ENCODE results near the gene CEP95. TPM values are rescaled to one million over a fixed set of nuclear protein-coding genes. Genes with fewer than 3 reads are reported as not detected.
A peak's percentile ranks its signal among the peaks of the same experiment; 100 is the strongest.

Gene CEP95
- total and polyA plus RNA-seq, 2 of the 13 experiments (the other 11 are each of a cell fraction or from before 2014, with no cell fraction given), result 65.9 to 68.8 TPM

DNA sequence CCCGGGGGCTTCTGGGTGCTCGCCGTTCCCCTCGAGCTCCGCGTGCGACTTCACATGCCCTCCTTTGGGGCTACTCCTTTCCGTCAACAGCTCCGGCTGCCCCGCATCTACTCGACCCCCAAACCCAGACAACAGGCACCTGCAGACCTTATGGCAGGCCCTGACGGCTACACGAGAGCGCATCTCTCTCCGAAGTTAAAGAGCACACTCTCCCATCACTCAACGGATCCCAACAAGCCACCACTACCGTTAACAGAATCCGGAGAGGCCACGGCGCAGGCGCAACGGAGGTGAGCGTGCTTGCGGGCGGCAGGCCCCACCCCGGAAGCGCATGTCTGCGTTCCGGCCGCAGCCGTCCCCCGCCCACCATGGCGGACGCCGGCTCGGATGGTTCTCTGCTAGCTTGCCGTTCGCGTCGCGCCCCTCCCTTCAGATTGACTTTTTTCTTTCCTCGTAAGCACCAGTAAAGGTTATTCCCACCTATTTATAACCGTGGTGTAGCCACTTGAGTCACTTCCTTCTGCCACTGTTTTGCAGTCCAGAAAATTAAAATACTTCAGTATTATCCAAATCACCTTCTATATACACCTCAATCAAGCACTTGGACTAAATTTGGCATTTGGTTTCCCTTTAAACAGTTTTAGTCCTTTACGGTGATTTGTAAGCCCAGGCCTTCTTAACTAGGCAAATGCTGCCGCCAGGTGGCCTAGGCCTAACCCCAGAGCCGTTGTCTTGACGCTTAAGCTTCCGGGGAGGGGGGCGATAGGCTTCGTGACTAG lies 9.8 kb upstream of the CEP95 start, which contains the start of gene POLG2 (continued):
- TF ChIP-seq ATF5 (CRISPR knock-in tag; IDR thresholded peaks at IDR 0.05; ENCODE audit: low read depth) (peak; percentile 83), CCAR2 (optimal IDR thresholded peaks at IDR 0.05; ENCODE audit: low read depth, low read length) (no peak), REL (CRISPR knock-in tag; conservative IDR thresholded peaks at IDR 0.05) (peak; percentile 74), U2AF1 (optimal IDR thresholded peaks at IDR 0.05; ENCODE audit: low read depth, low read length) (peak; percentile 47), BRCA1 (CRISPR knock-in tag; IDR thresholded peaks at IDR 0.05) (peak; percentile 27; the same call in 1 of the 2 replicates), ZNF18 (CRISPR knock-in tag; IDR thresholded peaks at IDR 0.05; ENCODE audit: insufficient replicate concordance) (peak; percentile 96), ELF3 (CRISPR knock-in tag; IDR thresholded peaks at IDR 0.05) (peak; percentile 73), ZSCAN20 (CRISPR knock-in tag; IDR thresholded peaks at IDR 0.05; ENCODE audit: borderline replicate concordance) (no peak), EED (CRISPR knock-in tag; IDR thresholded peaks at IDR 0.05) (peak; percentile 74; the same call in 1 of the 2 replicates), PHF21A (CRISPR knock-in tag; IDR thresholded peaks at IDR 0.05) (peak; percentile 68), FOXC1 (CRISPR knock-in tag; IDR thresholded peaks at IDR 0.05; ENCODE audit: borderline replicate concordance) (no peak; the same call in 1 of the 2 replicates), TAF1 (CRISPR knock-in tag; IDR thresholded peaks at IDR 0.05) (peak; percentile 91), MEIS2 (CRISPR knock-in tag; IDR thresholded peaks at IDR 0.05) (peak; percentile 35; the same call in 1 of the 2 replicates), POGZ (CRISPR knock-in tag; IDR thresholded peaks at IDR 0.05) (peak; percentile 84), PRMT3 (CRISPR knock-in tag; IDR thresholded peaks at IDR 0.05; ENCODE audit: borderline replicate concordance, low read depth) (no peak; the same call in none of the 2 replicates), RCOR2 (CRISPR knock-in tag; IDR thresholded peaks at IDR 0.05) (no peak), GZF1 (CRISPR knock-in tag; IDR thresholded peaks at IDR 0.05) (peak; percentile 91), HNF4A (CRISPR knock-in tag; IDR thresholded peaks at IDR 0.05) (no peak), GABPB1 (CRISPR knock-in tag; IDR thresholded peaks at IDR 0.05) (peak; percentile 98), EP300 (IDR thresholded peaks at IDR 0.05; ENCODE audit: low read depth in 2 of 2, low read length in 2 of 2) (peak in 1 of 2 experiments; percentile 69; a peak in 1 of 4 replicates), EP300 (CRISPR knock-in tag; IDR thresholded peaks at IDR 0.05; ENCODE audit: borderline replicate concordance) (no peak)
- TF ChIP-seq, protein P1, sequence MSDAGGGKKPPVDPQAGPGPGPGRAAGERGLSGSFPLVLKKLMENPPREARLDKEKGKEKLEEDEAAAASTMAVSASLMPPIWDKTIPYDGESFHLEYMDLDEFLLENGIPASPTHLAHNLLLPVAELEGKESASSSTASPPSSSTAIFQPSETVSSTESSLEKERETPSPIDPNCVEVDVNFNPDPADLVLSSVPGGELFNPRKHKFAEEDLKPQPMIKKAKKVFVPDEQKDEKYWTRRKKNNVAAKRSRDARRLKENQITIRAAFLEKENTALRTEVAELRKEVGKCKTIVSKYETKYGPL (CRISPR knock-in tag; IDR thresholded peaks at IDR 0.05), result peak; percentile 10
- TF ChIP-seq, protein P2, sequence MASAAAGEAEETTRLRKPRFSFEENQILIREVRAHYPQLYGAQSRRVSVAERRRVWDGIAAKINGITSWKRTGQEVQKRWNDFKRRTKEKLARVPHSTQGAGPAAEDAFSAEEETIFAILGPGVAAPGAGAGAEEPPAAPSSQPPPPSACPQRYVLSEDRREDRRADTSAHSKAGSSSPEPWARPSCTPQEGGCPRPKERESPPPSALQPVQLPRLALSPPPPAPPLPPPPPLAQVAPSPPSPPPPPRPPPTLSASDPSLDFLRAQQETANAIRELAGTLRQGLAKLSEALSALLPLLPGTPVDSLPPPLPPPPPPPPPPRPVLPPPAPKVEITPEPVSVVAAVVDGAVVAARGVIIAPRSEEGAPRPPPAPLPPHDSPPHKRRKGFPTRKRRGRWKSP (CRISPR knock-in tag; IDR thresholded peaks at IDR 0.05), result peak; percentile 94; the same call in 1 of the 2 replicates
- TF ChIP-seq, protein P3, sequence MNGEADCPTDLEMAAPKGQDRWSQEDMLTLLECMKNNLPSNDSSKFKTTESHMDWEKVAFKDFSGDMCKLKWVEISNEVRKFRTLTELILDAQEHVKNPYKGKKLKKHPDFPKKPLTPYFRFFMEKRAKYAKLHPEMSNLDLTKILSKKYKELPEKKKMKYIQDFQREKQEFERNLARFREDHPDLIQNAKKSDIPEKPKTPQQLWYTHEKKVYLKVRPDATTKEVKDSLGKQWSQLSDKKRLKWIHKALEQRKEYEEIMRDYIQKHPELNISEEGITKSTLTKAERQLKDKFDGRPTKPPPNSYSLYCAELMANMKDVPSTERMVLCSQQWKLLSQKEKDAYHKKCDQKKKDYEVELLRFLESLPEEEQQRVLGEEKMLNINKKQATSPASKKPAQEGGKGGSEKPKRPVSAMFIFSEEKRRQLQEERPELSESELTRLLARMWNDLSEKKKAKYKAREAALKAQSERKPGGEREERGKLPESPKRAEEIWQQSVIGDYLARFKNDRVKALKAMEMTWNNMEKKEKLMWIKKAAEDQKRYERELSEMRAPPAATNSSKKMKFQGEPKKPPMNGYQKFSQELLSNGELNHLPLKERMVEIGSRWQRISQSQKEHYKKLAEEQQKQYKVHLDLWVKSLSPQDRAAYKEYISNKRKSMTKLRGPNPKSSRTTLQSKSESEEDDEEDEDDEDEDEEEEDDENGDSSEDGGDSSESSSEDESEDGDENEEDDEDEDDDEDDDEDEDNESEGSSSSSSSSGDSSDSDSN (CRISPR knock-in tag; IDR thresholded peaks at IDR 0.05), result peak; percentile 90

Measured in HepG2 (cell line).